Natural killer cell (primary cell): ENCODE measurements around the gene UNC93B1. TPM values are rescaled to one million over a fixed set of nuclear protein-coding genes. Genes with fewer than 3 reads are reported as not detected.

Experiments
- ATAC-seq, 3 donors: fragments of 150-1000 bp in 2 of 3; fragments of 200-7000 bp in 1 of 3; cut with Tn5 transposase; 1 replicate in 1 of 3; 2 replicates in 2 of 3; pipeline ENCODE4 v1.10.0; 2021; ENCODE audit warnings: mild to moderate bottlenecking in 2 of 3, moderate library complexity in 2 of 3
- DNase-seq, 2 donors: peaks; one replicate each; pipeline versions ENCODE4 v3.0.0 to v3.0.0-alpha.2; 2013 to 2021; ENCODE audit warnings: mixed read lengths in 1 of 2
- H3K27ac ChIP-seq: one replicate; pipeline ENCODE4 v1.5.1; 2013; ENCODE audit warnings: mild to moderate bottlenecking, low read length
- H3K27me3 ChIP-seq: one replicate; pipeline ENCODE4 v1.6.1; 2013; ENCODE audit warnings: low read length; ENCODE audit not compliant: control insufficient read depth, insufficient read depth
- H3K36me3 ChIP-seq: one replicate; pipeline ENCODE4 v1.6.1; 2013; ENCODE audit warnings: low read length; ENCODE audit not compliant: control insufficient read depth, insufficient read depth
- H3K4me1 ChIP-seq: one replicate; pipeline ENCODE4 v1.6.1; 2013; ENCODE audit warnings: low read length; ENCODE audit not compliant: control insufficient read depth, insufficient read depth
- H3K4me3 ChIP-seq: one replicate; pipeline ENCODE4 v1.5.1; 2013; ENCODE audit warnings: low read length
- H3K9me3 ChIP-seq: one replicate; pipeline ENCODE4 v1.6.1; 2013; ENCODE audit warnings: low read length; ENCODE audit not compliant: control insufficient read depth, insufficient read depth
- H3K27ac Mint-ChIP-seq, 2 donors: one replicate each; pipeline ENCODE4 v1.8.0; 2022; ENCODE audit warnings: mild to moderate bottlenecking in 2 of 2, mixed read lengths in 2 of 2, moderate library complexity in 1 of 2
- H3K27me3 Mint-ChIP-seq, 2 donors: one replicate each; pipeline ENCODE4 v1.8.0; 2022; ENCODE audit warnings: low read depth in 2 of 2, mixed read lengths in 2 of 2
- H3K36me3 Mint-ChIP-seq: one replicate; pipeline ENCODE4 v1.8.0; 2022; ENCODE audit warnings: mixed read lengths
- H3K4me1 Mint-ChIP-seq, 2 donors: one replicate each; pipeline ENCODE4 v1.8.0; 2022; ENCODE audit warnings: mixed read lengths in 2 of 2
- H3K4me3 Mint-ChIP-seq: one replicate; pipeline ENCODE4 v1.8.0; 2022; ENCODE audit warnings: mild to moderate bottlenecking, moderate library complexity, mixed read lengths
- H3K9me3 Mint-ChIP-seq, 2 donors: one replicate each; pipeline ENCODE4 v1.8.0; 2022; ENCODE audit warnings: mixed read lengths in 2 of 2
- WGBS: methylation state at CpG from one replicate; pipeline ENCODE4 v1.1.7; 2013; ENCODE audit warnings: missing lambda C conversion rate; ENCODE audit not compliant: insufficient coverage; 5-methylcytosine and 5-hydroxymethylcytosine counted together
- intact Hi-C: fragments of 100-400 bp; cut with micrococcal nuclease; formaldehyde crosslinking; loops from one replicate; pipeline ENCODE4 v1.14.2; 2022
- total RNA-seq, 4 donors: library from RNA; stranded (reverse); fragments of 120-200 nt in 1 of 4; gene quantifications; one replicate each; pipeline versions ENCODE4 v1.2.3 to v1.2.4, GENCODE V29; 2013 to 2022
- TF ChIP-seq, protein P1 (sequence below): fragments of 200-600 bp; IDR thresholded peaks from one replicate; pipeline ENCODE4 v1.8.0; 2022; ENCODE audit warnings: antibody characterized with exemption

UNC93B1 gene
- total RNA-seq, 3 donors from 2014 or later (not counting 1 experiment from before 2014, with no cell fraction given) = 26.6 to 44.3 (median 39.7) TPM

DNA sequence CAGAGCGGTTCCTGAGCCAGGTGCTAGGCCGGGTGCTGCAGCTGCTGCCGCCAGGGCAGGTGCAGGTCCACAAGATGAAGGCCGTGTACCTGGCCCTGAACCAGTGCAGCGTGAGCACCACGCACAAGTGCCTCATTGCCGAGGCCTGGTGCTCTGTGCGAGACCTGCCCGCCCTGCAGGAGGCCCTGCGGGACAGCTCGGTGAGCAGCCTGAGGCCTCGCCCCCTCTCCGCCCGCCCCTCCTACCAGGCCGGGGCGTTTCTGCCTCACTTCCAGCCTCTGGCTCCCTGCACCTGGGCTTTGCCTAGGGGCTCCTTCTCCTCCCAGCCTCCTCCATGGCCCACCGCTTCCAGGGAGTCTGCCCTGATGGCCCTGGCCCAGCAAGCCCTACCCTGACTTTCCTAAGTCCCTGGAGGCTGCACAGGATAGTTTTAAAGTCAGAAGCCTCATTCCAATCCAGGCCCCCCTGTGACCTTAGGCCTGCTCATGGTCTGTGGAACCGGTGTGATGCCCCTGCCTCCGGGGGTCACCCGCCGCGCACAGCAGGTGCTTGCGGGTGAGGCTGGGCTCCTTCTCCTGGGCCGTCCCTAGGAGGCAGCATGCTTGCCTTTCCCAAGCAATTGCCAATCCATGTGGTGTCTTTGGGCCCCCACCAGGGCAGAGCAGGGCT is 40.4 kb upstream of the UNC93B1 start:
- 95% methylated on average over 24 of the region's 24 CpGs for WGBS
- DNase-seq (no peak), ATAC-seq (no peak)
- no peaks in the 10 kb centered on the region for H3K27me3 ChIP-seq
- H3K4me3 ChIP-seq = no peak overlapping the region
- TF ChIP-seq, protein P1, sequence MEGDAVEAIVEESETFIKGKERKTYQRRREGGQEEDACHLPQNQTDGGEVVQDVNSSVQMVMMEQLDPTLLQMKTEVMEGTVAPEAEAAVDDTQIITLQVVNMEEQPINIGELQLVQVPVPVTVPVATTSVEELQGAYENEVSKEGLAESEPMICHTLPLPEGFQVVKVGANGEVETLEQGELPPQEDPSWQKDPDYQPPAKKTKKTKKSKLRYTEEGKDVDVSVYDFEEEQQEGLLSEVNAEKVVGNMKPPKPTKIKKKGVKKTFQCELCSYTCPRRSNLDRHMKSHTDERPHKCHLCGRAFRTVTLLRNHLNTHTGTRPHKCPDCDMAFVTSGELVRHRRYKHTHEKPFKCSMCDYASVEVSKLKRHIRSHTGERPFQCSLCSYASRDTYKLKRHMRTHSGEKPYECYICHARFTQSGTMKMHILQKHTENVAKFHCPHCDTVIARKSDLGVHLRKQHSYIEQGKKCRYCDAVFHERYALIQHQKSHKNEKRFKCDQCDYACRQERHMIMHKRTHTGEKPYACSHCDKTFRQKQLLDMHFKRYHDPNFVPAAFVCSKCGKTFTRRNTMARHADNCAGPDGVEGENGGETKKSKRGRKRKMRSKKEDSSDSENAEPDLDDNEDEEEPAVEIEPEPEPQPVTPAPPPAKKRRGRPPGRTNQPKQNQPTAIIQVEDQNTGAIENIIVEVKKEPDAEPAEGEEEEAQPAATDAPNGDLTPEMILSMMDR = no peak
- peaks cover 30% of the 10 kb centered on the region for H3K4me1 ChIP-seq
- Mint-ChIP-seq H3K27ac (no peak overlapping the region), H3K27me3 (no peaks in the 10 kb centered on the region), H3K9me3 (no peaks in the 10 kb centered on the region), H3K4me1 (peaks cover 13 to 23% of the 10 kb centered on the region in 2 donors), H3K4me3 (no peak overlapping the region), H3K36me3 (no peaks in the 10 kb centered on the region)
- H3K9me3 ChIP-seq = no peaks in the 10 kb centered on the region
- intact Hi-C loops = no loop called here
- no peak overlapping the region for H3K27ac ChIP-seq
- peaks cover 63% of the 10 kb centered on the region for H3K36me3 ChIP-seq

DNA sequence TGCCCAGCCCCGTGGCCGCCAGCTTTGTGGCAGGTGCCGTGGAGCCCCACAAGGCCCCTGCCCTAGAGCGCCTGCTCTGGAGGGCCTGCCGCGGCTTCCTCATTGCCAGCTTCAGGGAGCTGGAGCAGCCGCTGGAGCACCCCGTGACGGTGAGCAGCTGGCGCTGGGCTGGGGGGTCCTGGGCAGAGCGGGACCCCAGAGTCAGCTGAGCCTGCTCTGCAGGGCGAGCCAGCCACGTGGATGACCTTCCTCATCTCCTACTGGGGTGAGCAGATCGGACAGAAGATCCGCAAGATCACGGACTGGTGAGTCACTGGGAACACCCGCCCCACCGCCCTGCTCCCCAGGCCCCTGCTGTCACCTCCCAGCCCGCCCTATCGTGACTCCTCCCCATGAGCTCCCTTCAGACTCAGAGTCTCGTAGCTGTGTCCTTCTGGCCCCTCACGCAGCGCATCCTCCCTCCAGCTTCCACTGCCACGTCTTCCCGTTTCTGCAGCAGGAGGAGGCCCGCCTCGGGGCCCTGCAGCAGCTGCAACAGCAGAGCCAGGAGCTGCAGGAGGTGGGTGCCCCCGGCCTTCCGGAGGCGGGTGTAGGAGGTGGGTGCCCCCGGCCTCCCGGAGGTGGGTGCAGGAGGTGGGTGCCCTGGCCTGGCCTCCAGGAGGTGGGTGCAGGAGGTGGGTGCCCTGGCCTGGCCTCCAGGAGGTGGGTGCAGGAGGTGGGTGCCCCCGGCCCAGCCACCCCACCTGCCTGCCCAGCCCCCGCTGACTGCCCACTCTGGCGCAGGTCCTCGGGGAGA is 39.6 kb upstream of the UNC93B1 start:
- Histone ChIP-seq H3K4me1 (peaks cover 36% of the 10 kb centered on the region), H3K4me3 (no peak overlapping the region), H3K9me3 (no peaks in the 10 kb centered on the region), H3K27me3 (no peaks in the 10 kb centered on the region), H3K36me3 (peaks cover 55% of the 10 kb centered on the region), H3K27ac (no peak overlapping the region)
- 95% methylated on average over 36 of the region's 36 CpGs for WGBS
- H3K27ac Mint-ChIP-seq = no peak overlapping the region
- intact Hi-C loops = no loop called here
- no peaks in the 10 kb centered on the region for H3K9me3 Mint-ChIP-seq
- TF ChIP-seq, protein P1 = no peak
- H3K4me3 Mint-ChIP-seq = no peak overlapping the region
- H3K4me1 Mint-ChIP-seq = peaks cover 13 to 25% of the 10 kb centered on the region in 2 donors
- no peaks in the 10 kb centered on the region for H3K27me3 Mint-ChIP-seq
- no peaks in the 10 kb centered on the region for H3K36me3 Mint-ChIP-seq
- DNase-seq (no peak), ATAC-seq (no peak)

DNA sequence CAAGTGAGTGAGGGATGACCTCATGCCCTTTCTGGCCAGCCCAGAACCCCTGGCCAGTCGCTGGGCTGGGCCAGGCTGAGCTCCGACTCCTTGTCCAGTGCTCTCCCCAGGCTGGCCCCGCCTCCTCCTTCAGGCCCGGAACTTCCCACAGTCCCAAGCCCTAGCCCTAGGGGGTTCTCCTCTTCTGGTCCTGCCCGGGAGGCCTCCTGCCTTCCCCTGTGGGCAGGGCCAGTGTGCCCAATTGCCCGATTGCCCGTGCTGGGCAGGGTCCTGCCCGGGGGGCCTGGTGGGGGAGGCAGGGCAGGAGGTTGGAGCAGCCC is 39.1 kb upstream of the UNC93B1 start:
- H3K36me3 ChIP-seq = peaks cover 51% of the 10 kb centered on the region
- Mint-ChIP-seq H3K27me3 (no peaks in the 10 kb centered on the region), H3K4me3 (no peak overlapping the region), H3K4me1 (peaks cover 13 to 25% of the 10 kb centered on the region in 2 donors), H3K9me3 (no peaks in the 10 kb centered on the region), H3K27ac (no peak overlapping the region), H3K36me3 (no peaks in the 10 kb centered on the region)
- no peaks in the 10 kb centered on the region for H3K27me3 ChIP-seq
- DNase-seq = no peak
- TF ChIP-seq, protein P1 = no peak
- ATAC-seq = no peak
- intact Hi-C loops = no loop called here
- no peak overlapping the region for H3K4me3 ChIP-seq
- H3K9me3 ChIP-seq = no peaks in the 10 kb centered on the region
- H3K4me1 ChIP-seq = peaks cover 42% of the 10 kb centered on the region
- 93% methylated on average over 8 of the region's 8 CpGs for WGBS
- H3K27ac ChIP-seq = no peak overlapping the region
